Stimulated activated CD4-positive, alpha-beta T cell treated with anti-CD3 and anti-CD28 coated beads, TNF-alpha, amount 100 ng/mL, for 48 hours (primary cell): Measurements from ENCODE around the gene PHLDA1.

ENCODE experiments used
- DNase-seq, 3 donors: peaks; one replicate each; pipeline ENCODE4 v3.0.0-alpha.2; 2020; ENCODE audit warnings: low read depth in 3 of 3

Gene PHLDA1

GRCh38 chr12:76031414-76032042, at the start of gene PHLDA1:
TSS of gene PHLDA1 (minus strand) at chr12:76031776.
- peak; percentile 89 to 92 (median 91) for DNase-seq

DNA sequence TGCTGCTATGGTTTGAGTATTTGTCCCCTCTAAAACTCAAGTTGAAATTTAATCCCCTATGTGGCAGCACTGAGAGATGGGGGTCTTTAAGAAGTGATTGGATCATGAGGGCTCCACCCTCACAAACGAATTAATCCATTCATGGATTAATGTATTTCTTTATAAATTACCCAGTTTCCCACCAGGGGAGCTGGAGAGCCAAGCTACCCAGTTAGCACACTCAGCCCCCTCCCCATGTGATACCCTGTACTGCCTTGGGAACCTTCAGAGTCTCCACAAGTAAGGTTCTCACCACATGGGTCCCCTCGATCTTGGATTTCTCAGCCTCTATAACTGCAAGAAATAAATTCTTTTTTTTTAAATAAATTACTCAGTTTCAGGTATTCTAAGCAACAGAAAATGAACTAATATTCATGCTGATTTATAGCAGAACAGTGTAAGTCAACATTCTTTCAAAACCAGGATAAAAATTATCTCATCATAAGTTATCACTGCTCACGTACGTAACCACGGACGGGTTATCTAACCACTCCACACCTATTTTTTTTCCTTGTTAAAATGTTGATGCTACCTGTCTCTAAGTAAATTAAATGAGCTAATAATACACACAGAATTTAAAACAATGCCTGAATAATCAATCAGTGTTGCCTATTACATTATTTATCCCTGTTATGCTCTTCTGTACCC, 49.3 kb upstream of the PHLDA1 start:
- DNase-seq, result no peak

GRCh38 chr12:76080017-76080728, 48.6 kb upstream of the PHLDA1 start:
- DNase-seq, result no peak

- no peak for DNase-seq
These were observed 47.2 kb upstream of the PHLDA1 start for GRCh38 chr12:76078748-76079147.

- no peak for DNase-seq
These were observed 43.9 kb upstream of the PHLDA1 start for GRCh38 chr12:76075448-76075847.

DNA sequence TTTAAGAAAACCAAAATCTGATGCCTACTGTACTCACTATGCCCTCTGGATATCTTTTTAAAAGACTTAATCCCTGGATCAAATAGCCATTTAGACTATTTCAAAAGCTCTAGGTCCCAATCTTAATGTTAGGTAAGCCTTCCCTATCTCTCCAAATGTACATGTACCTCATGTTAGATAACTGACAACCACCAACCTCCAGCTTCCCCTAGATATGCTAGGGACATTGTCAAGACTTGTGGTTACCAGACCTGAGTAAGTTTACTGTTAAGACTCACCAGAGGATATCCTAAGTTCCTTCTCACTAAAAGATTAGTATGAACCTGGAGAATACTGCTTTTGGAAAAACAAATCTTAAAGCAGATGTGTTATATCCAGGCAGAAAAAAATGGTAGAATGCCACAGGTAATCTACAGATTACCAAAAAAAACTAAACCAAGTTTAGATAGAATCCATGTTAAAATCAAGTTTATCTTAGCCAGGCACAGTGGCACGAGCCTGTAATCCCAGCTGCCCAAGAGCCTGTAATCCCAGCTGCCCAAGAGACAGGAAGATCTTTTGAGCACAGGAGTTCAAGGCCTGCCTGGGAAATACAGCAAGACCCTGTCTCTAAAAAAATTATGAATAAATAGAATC, 43.2 kb upstream of the PHLDA1 start:
- no peak for DNase-seq

- DNase-seq, result no peak
These were observed 42.0 kb upstream of the PHLDA1 start for GRCh38 chr12:76073561-76073960.

GRCh38 chr12:76072568-76072967, 41.0 kb upstream of the PHLDA1 start:
- no peak for DNase-seq

DNA sequence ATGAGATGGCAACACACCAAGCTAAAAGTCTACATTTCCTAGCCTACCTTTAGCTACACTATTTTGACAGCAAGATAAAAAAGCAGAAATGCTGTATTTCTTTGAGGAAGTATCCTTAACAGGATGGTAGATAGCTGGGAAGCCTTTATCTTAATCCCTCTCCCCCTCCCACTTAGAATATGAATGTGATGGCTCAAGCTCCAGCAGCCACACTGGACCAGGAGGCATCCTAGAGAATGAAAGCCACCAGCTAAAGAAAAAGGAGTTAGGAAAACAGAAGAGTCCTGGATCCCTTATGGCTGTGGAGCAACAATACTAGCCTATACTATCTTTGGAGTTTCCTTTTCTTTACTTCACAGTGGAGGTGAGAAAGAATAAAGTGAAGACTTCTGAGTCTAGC, 37.8 kb upstream of the PHLDA1 start:
- DNase-seq, result no peak

DNA sequence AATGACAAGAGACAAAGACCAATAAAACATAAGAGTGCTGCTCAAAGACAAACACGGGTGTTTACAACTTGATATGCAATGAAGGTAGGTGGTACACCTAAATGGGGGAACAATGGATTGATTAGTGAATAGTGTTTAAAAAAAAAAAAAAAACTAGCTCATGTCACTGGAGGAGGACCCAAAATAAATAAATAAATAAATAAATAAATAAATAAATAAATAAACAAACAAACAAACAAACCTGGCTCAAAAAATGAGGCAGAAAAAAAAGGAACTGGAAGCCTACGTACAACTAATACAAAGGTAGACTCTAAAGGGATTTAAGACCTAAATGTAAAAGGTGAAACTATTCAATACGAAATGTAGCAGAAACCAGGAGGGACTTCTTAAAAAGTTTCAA, 34.3 kb upstream of the PHLDA1 start:
- no peak for DNase-seq

- no peak for DNase-seq
These were observed 33.3 kb upstream of the PHLDA1 start for GRCh38 chr12:76064904-76065303.

DNA sequence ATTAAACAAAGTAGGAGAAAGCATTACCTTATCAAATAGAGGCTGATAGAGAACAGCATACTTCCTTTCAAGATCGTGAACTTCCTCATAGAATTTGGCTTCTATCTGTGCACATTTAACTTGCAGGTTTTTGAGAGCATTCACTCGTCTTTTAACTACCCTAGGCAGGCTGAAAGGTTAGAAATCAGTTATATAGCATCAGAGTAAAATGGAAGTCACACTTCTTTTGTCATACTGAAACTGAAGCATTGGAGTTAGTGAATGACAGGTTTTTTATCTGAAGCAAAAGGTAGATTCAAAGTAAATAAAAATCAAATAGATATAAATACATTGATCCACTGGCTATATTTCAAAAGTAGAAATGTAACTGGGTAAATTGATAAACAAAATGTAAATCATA, 28.5 kb upstream of the PHLDA1 start:
- DNase-seq, result no peak

- DNase-seq, result no peak
These were observed 25.8 kb upstream of the PHLDA1 start for GRCh38 chr12:76057326-76057725.

GRCh38 chr12:76055393-76055792, 23.8 kb upstream of the PHLDA1 start:
- no peak for DNase-seq

DNA sequence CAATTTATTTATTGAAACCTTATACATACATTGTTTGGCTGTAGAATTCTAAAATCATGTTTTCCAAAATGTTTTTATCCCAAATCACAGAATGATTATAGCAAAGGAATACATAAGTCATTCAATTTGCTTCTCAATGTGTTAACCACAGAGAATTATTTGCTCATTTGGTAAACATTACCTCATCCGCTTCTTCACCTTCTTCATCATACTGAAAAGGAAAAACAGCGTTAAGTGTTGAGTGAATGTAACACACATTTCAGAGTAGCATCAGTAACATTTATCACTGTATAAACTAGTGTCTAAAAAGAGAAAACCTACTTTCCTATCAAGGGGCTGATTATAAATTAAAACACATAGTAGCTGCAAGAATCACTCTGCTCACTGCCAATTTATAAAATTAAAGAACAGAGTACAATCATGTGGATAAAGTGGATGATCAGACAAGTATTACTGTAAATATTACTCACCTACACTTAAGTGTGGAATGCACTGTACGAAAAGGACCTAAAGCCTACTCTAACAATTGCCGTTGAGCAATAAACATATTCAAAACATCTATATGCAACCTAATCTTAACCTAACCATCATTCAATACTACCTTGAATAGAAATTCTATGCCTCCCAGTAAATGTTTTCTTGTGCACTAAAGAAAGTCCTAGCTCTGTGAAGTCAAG, 18.1 kb upstream of the PHLDA1 start:
- DNase-seq, result no peak

- DNase-seq, result no peak
These were observed 16.2 kb upstream of the PHLDA1 start for GRCh38 chr12:76047742-76048141.

GRCh38 chr12:76047060-76047459, 15.5 kb upstream of the PHLDA1 start:
- DNase-seq, result no peak

- no peak for DNase-seq
These were observed 11.8 kb upstream of the PHLDA1 start for GRCh38 chr12:76043377-76043776.

DNA sequence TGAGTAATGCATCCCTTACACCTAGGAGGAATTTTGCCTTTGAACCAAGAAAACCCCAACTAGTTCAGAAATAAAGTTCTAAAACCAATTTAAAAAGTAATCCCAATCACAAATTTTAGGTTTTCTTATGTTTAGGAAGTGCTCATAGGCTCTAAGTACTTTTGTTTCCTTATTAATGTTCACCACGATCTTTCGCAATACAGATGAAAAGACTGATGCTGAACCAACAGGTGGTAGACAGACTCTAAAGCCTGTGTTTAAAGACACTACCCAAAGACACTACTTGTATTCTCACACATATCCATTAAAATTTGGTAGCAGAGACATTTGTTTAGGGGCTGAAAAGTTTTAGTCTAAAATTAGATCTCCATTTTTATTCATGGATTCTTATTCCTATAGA, 10.6 kb upstream of the PHLDA1 start:
- DNase-seq, result no peak

DNA sequence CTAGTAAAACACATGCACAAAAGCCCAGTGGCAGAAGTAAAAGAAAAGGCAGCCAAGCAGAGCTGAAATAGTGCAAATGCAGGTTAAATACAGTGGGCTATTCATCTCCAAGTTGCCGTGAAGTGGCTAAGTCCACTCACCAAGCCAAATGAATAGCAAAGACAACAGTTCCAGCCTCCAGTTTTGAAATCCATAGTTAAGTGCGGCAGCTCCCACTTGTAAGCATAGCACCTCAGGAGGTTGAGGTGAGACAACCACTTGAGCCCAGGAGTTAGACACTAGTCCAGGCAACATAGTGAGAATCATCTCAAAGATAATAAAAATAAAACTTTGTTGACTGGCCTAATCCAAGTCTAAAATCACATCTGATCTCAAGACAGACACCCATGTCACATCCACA, 9.8 kb upstream of the PHLDA1 start:
- no peak for DNase-seq

- DNase-seq, result no peak
These were observed 8.9 kb upstream of the PHLDA1 start for GRCh38 chr12:76040461-76040860.

- no peak for DNase-seq
These were observed 6.6 kb upstream of the PHLDA1 start for GRCh38 chr12:76038176-76038575.
